Measurements from ENCODE around the gene CPD.
"Not testable (repeated sequence)": the region's sequence is repeated elsewhere in the genome, so short reads cannot be mapped to it uniquely, and the experiment has no call there.

The CPD gene

DNA sequence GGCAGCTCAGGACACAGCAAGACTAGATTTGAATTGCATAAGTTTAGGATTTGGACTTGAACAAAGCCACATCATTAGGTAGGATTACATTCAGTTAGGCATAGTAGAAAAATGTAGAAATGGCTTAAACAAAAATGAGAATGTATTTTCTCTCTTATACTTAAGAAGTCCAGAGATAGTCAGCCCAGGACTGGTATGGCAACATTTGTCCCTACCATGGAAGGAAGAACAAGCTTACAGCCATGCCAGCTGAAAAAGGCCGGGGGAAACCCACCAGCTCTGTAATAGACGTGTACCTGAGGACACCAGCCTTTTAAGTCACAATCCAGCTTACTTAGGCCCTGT lies 33.7 kb upstream of the CPD start:
- H3K27me3 ChIP-seq (ENCODE audit: low read depth) = no peaks in the 10 kb centered on the region
- H3K9me3 ChIP-seq = no peaks in the 10 kb centered on the region
- H3K4me1 ChIP-seq = peaks cover 11% of the 10 kb centered on the region
- H3K36me3 ChIP-seq (replicated peaks) = no peaks in the 10 kb centered on the region
- peak in 1 of 2 experiments; percentile 31 for DNase-seq (ENCODE audit: low spot score in 2 of 2)
- in situ Hi-C loops (cut with MboI; ENCODE audit: low sequenced_read_pairs) = no loop called here
- H3K4me3 ChIP-seq = no peak overlapping the region

DNA sequence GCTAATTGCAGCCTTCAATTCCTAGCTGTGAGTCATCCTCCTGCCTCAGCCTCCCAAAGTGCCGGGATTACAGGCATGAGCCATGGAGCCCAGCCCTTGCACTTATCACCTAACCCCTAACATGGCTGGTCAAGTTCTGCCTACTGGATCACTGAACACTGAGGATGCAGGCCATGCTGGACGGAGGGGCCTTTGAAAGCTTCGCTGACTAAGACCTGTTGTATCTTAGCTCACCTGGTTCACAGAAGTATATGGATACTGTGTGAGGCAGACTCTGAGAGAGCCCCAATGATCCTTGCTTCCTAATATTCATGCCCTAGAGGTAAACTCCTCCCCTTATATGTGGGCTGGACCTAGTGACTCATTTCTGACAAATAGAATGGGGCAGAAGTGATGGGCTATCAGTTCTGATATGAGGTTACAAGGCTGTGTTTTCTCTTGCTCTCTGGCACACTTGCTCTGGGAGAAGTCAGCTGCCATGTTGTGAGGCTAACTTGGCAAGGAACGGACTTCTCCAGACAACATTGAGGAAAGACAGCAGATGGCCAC lies 33.1 kb upstream of the CPD start:
- peaks cover 8% of the 10 kb centered on the region for H3K4me1 ChIP-seq
- no peaks in the 10 kb centered on the region for H3K36me3 ChIP-seq (replicated peaks)
- in situ Hi-C loops (cut with MboI; ENCODE audit: low sequenced_read_pairs) = no loop called here
- DNase-seq (ENCODE audit: low spot score in 2 of 2) = no peak
- H3K27me3 ChIP-seq (ENCODE audit: low read depth) = no peaks in the 10 kb centered on the region
- no peak overlapping the region for H3K4me3 ChIP-seq
- no peaks in the 10 kb centered on the region for H3K9me3 ChIP-seq

DNA sequence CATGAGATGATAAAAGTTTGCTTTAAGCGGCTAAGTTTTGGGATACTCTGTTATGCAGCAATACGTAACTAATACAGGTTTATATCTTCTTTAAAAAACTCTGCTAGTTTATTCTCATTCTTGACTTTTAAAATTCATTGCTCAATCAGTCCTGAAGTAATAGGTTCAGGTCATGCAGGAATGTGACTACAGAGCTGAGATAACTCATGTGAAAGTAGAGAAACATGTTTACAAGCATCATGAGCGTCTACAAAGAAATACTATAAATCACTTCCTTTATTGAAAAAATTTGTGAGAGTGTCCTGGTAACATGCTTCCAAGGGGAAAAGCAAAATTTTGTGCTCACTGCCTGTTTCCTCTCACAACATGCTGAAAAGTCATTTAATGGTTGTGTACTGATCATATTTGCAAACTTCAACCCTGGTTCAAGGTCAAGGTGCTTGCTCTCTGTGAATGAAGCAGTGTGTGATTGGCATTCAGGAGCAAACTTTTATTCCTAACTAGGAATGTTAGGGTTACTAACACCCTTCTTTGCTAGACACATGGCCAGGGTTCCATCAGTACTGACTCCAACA lies 32.4 kb upstream of the CPD start:
- DNase-seq (ENCODE audit: low spot score in 2 of 2) = no peak
- no peak overlapping the region for H3K4me3 ChIP-seq
- peaks cover 8% of the 10 kb centered on the region for H3K4me1 ChIP-seq
- no peaks in the 10 kb centered on the region for H3K36me3 ChIP-seq (replicated peaks)
- H3K9me3 ChIP-seq = no peaks in the 10 kb centered on the region
- no peaks in the 10 kb centered on the region for H3K27me3 ChIP-seq (ENCODE audit: low read depth)
- in situ Hi-C loops (cut with MboI; ENCODE audit: low sequenced_read_pairs) = no loop called here

DNA sequence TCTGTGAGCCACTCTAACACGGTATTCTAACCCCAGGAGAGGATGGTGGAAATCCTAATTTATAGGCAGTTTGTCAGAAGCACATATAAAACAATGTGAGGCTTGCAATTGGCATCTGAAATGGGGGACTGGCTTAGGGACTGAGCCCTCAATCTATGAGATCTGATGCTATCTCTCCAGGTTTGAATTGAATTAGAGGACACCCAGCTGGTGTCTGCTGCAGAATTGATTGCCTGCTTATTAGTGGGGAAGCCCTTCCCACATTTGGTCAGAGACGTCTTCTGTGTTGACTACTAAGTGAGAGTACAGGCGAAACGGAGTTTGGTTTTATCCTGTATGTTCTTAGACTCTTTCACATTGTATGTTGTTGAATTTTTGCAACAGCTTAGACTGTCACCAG lies 31.2 kb upstream of the CPD start:
- Histone ChIP-seq H3K4me3 (no peak overlapping the region), H3K36me3 (replicated peaks) (no peaks in the 10 kb centered on the region), H3K27me3 (ENCODE audit: low read depth) (no peaks in the 10 kb centered on the region), H3K9me3 (no peaks in the 10 kb centered on the region), H3K4me1 (peaks cover 8% of the 10 kb centered on the region)
- no peak for DNase-seq (ENCODE audit: low spot score in 2 of 2)
- in situ Hi-C loops (cut with MboI; ENCODE audit: low sequenced_read_pairs) = no loop called here

DNA sequence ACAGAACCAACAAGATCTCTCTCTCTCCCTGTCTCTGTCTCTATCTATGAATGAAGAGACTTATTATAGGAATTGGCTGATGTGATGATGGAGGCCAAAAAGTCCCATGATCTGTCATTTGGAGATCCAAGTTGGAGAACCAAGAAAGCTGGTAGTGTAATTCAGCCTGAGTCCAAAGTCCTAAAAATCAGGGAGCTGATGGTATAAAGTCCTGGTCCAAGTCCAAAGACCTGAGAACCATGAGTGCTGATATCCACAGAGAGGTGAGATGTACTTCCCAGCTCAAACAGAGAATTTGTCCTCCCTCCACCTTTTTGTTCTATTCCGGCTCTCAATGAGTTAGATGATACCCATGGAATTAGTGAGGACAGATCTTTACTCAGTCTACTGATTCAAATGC lies 29.5 kb upstream of the CPD start:
- no peaks in the 10 kb centered on the region for H3K36me3 ChIP-seq (replicated peaks)
- no peak overlapping the region for H3K4me3 ChIP-seq
- peaks cover 8% of the 10 kb centered on the region for H3K4me1 ChIP-seq
- DNase-seq (ENCODE audit: low spot score in 2 of 2) = no peak
- H3K9me3 ChIP-seq = no peaks in the 10 kb centered on the region
- in situ Hi-C loops (cut with MboI; ENCODE audit: low sequenced_read_pairs) = no loop called here
- H3K27me3 ChIP-seq (ENCODE audit: low read depth) = no peaks in the 10 kb centered on the region

DNA sequence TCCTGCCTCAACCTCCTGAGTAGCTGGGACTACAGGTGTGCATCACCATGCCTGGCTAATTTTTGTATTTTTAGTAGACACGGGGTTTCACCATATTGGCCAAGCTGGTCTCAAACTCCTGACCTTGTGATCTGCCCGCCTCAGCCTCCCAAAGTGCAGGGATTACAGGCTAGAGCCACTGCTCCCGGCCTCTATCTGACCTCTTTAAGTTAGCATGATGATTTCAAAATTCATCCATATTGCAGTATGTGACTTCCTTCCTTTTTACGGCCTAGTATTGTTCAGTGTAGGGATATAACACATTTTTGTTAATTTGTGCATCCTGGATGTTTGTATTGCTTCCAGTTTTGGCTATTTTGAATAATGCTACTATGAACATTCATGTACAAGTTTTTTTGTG lies 27.5 kb upstream of the CPD start:
- DNase-seq (ENCODE audit: low spot score in 2 of 2); H3K36me3 ChIP-seq (replicated peaks); H3K4me3 ChIP-seq; H3K27me3 ChIP-seq (ENCODE audit: low read depth); in situ Hi-C loops (cut with MboI; ENCODE audit: low sequenced_read_pairs); H3K4me1 ChIP-seq; H3K9me3 ChIP-seq: not testable (repeated sequence)

DNA sequence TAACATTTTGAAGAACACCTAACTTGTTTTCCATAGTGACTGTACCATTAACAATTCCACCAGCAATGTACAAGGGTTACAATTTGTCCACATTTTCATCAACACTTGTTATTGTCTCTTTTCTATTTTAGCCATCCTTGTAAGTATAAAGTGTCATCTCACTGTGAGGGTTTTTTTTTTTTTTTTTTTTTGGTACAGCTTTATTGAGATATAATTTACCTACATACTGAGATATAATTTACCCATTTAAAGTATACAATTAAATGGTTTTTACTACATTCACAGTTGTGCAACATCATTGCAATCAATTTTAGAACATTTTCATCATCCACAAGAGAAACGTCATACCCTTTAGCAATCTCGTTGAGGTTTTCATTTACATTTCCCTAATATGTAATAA lies 27.0 kb upstream of the CPD start:
- no peaks in the 10 kb centered on the region for H3K36me3 ChIP-seq (replicated peaks)
- no peak for DNase-seq (ENCODE audit: low spot score in 2 of 2)
- no peaks in the 10 kb centered on the region for H3K27me3 ChIP-seq (ENCODE audit: low read depth)
- H3K4me1 ChIP-seq = no peaks in the 10 kb centered on the region
- H3K9me3 ChIP-seq = no peaks in the 10 kb centered on the region
- in situ Hi-C loops (cut with MboI; ENCODE audit: low sequenced_read_pairs) = no loop called here
- no peak overlapping the region for H3K4me3 ChIP-seq

DNA sequence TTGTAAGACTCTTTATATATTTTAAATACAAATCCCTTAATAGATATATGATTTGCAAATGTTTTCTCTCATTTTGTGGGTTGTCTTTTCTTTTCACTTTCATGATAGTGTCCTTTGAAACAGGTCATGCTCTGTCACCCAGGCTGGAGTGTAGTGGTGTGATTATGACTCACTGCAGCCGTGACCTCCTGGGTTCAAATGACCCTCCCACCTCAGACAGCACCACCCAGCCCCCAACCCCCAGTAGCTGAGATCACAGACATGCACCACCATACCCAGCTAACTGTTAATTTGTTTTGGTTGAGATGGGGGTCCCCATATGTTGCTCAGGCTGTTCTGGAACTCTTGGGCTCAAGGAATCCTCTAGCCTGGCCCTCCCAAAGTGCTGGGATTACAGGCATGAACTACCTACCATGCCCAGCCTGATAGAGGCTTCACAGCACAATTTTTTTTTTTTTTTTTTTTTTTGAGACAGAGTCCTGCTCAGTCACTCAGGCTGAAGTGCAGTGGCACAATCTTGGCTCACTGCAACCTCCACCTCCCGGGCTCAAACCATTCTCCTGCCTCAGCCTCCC lies 26.4 kb upstream of the CPD start:
- Histone ChIP-seq H3K4me1 (no peaks in the 10 kb centered on the region), H3K27me3 (ENCODE audit: low read depth) (0 out of 2 replicates have a peak, but pooled peaks cover under 1% of the 10 kb centered on the region), H3K36me3 (replicated peaks) (no peaks in the 10 kb centered on the region), H3K4me3 (no peak overlapping the region), H3K9me3 (no peaks in the 10 kb centered on the region)
- DNase-seq (ENCODE audit: low spot score in 2 of 2) = no peak
- in situ Hi-C loops (cut with MboI; ENCODE audit: low sequenced_read_pairs) = no loop called here

DNA sequence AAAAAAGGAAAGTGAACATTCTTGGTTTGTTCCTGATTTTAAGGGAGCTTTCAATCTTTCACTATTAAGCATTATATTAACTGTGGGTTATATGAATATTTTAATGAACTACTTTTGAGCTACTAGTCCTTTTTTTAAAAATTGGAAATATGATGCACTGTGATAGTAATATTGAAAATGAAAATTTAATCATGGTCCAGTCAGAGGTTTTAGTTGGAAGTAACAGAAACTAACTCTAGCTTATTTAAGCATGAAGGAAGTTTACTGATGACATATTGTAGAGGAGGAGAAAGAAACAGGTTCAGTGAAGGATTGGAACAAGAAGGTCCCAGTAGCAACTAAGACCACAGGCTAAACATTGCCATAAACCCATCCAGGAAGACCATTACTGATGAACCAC lies 24.0 kb upstream of the CPD start:
- H3K4me3 ChIP-seq = no peak overlapping the region
- no peaks in the 10 kb centered on the region for H3K4me1 ChIP-seq
- no peaks in the 10 kb centered on the region for H3K36me3 ChIP-seq (replicated peaks)
- 0 out of 2 replicates have a peak, but pooled peaks cover 6% of the 10 kb centered on the region for H3K27me3 ChIP-seq (ENCODE audit: low read depth)
- in situ Hi-C loops (cut with MboI; ENCODE audit: low sequenced_read_pairs) = no loop called here
- no peaks in the 10 kb centered on the region for H3K9me3 ChIP-seq
- DNase-seq (ENCODE audit: low spot score in 2 of 2) = no peak

DNA sequence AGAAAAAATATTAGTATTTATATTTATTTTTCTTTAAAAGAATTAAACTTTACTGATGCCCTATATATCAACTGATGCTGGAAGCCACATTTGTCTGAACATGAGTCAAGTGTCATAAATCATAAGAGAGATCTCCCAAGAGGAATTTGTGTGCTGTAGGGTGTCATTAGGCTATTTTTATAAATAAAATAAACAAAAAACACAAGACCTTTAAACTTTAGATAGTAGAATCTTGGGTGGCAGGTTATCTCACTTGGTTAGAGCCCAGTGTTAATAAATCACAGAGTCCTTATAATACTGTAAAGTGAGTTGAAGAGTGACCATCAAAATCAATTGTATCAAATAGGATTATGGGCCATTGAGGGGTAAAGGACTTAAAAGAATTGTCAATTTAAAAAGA lies 21.3 kb upstream of the CPD start:
- H3K36me3 ChIP-seq (replicated peaks) = no peaks in the 10 kb centered on the region
- DNase-seq (ENCODE audit: low spot score in 2 of 2) = no peak
- 0 out of 2 replicates have a peak, but pooled peaks cover 6% of the 10 kb centered on the region for H3K27me3 ChIP-seq (ENCODE audit: low read depth)
- no peaks in the 10 kb centered on the region for H3K4me1 ChIP-seq
- H3K4me3 ChIP-seq = no peak overlapping the region
- in situ Hi-C loops (cut with MboI; ENCODE audit: low sequenced_read_pairs) = no loop called here
- 0 out of 2 replicates have a peak, but pooled peaks cover 8% of the 10 kb centered on the region for H3K9me3 ChIP-seq

DNA sequence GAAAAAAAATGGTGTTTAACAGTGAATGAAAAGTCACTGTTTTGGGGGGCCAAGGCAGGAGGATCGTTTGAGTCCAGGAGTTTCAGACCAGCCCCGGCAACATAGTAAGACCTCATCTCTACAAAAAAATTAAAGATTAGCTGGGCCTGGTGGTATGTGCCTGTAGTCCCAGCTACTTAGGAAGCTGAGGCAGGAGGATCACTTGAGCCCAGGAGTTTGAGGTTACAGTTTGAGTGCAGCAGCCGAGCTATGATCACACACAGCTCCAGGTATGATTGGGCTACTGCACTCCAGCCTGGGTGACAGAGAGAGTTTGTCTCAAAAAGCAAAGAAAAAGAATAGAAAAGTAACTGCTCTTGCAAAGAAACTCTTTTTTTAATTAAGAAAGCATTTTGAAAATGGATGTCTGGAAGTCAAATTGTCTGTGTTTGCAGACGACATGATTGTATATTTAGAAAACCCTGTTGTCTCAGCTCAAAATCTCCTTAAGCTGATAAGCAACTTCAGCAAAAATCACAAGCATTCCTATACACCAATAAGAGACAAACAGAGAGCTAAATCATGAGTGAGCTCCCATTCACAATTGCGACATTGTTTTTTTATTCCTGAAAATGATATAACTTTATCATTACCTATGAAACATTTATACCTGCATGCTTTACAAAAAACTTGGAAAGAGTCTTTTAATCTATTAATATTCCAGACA lies 20.5 kb upstream of the CPD start:
- in situ Hi-C loops (cut with MboI; ENCODE audit: low sequenced_read_pairs) = no loop called here
- Histone ChIP-seq H3K4me3 (no peak overlapping the region), H3K9me3 (0 out of 2 replicates have a peak, but pooled peaks cover 8% of the 10 kb centered on the region), H3K4me1 (no peaks in the 10 kb centered on the region), H3K36me3 (replicated peaks) (no peaks in the 10 kb centered on the region), H3K27me3 (ENCODE audit: low read depth) (0 out of 2 replicates have a peak, but pooled peaks cover 6% of the 10 kb centered on the region)
- DNase-seq (ENCODE audit: low spot score in 2 of 2) = no peak

DNA sequence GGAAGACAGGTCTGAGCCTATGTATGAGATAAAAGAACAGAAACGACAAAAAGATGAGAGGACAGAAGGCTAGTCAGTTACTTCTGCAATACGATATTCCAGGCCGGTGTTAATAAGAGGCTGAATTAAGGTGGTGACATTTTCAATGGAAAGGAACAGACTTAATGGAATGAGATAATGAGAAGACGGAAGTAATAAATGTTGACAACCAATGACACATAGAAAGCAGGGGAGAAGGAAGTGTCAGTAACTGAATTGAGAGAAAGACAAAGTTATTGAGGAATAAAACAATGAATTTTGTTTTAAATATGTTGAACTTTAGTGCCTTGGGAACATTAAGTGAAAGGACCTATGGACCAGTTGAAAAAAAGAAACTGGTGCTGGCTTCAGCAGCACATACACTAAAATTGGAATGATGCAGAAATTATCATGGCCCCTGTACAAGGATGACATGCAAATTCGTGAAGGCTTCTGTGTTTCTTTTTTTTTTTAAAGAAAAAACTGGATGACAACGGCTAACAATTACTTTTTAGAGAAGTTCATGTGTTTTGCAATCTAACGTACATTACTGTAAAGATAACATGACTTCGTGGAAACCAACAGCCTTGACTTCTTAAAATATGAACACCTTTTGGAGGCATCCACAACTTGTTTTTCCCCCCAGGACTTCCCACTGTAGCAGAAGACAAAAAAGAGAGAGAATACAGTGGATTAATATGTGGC lies 18.5 kb upstream of the CPD start:
- 0 out of 2 replicates have a peak, but pooled peaks cover 6% of the 10 kb centered on the region for H3K27me3 ChIP-seq (ENCODE audit: low read depth)
- in situ Hi-C loops (cut with MboI; ENCODE audit: low sequenced_read_pairs) = no loop called here
- no peak for DNase-seq (ENCODE audit: low spot score in 2 of 2)
- H3K36me3 ChIP-seq (replicated peaks) = no peaks in the 10 kb centered on the region
- H3K4me1 ChIP-seq = no peaks in the 10 kb centered on the region
- peaks cover 11% of the 10 kb centered on the region; the same call in 1 of the 2 replicates for H3K9me3 ChIP-seq
- no peak overlapping the region for H3K4me3 ChIP-seq

DNA sequence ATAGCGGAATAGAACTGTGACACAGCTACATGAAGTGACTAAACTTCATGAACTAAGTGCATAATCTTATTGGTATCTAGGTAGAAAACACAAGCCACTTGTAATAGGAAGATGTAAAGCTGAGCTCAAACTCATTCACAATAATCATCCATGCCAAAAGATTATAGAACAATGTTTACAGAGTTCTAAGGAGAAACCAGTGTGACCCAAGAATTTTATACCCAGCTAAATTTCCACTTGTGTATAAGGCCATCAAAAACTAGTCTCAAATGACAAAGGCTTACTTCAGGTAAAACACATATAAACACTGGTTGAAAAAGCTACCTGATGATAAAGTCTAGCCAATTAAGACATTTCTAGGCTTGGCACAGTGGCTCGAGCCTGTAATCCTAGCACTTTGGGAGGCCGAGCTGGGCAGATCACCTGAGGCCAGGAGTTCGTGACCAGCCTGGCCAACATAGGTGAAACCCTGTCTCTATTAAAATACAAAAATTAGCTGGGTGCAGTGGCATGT lies 16.9 kb upstream of the CPD start:
- no peak overlapping the region for H3K4me3 ChIP-seq
- no peaks in the 10 kb centered on the region for H3K4me1 ChIP-seq
- peaks cover 11% of the 10 kb centered on the region; the same call in 1 of the 2 replicates for H3K9me3 ChIP-seq
- H3K36me3 ChIP-seq (replicated peaks) = no peaks in the 10 kb centered on the region
- 0 out of 2 replicates have a peak, but pooled peaks cover 6% of the 10 kb centered on the region for H3K27me3 ChIP-seq (ENCODE audit: low read depth)
- in situ Hi-C loops (cut with MboI; ENCODE audit: low sequenced_read_pairs) = no loop called here
- DNase-seq (ENCODE audit: low spot score in 2 of 2) = no peak

Measured in HAP-1 (cell line).